Bronchial epithelial cell (primary cell): Measurements from ENCODE around the gene C19orf47. TPM values are rescaled to one million over a fixed set of nuclear protein-coding genes. Genes with fewer than 3 reads are reported as not detected.
A peak's percentile ranks its signal among the peaks of the same experiment; 100 is the strongest.

Source experiments
- DNase-seq: peaks from one replicate; pipeline ENCODE4 v3.0.0-alpha.2; 2010; ENCODE audit warnings: low read depth
- FAIRE-seq: peaks from 2 replicates; lab custom pipeline; 2011; peaks lifted over from hg19 to GRCh38; lab: Jason Lieb, UNC
- H3K27me3 ChIP-seq: 2 replicates; pipeline ENCODE4 v1.5.1; 2011; ENCODE audit warnings: low read length; ENCODE audit not compliant: control insufficient read depth, insufficient read depth
- H3K36me3 ChIP-seq: 2 replicates; pipeline ENCODE4 v1.5.1; 2011; ENCODE audit warnings: low read length; ENCODE audit not compliant: control insufficient read depth, insufficient read depth
- H3K4me3 ChIP-seq: 2 replicates; pipeline ENCODE4 v1.5.1; 2011; ENCODE audit warnings: mild to moderate bottlenecking, low read depth, low read length, control low read depth
- total RNA-seq: library from RNA; depleted of rRNA; stranded (reverse); fragments of >200 nt; gene quantifications from 2 replicates; pipeline ENCODE4 v1.2.1, GENCODE V29; 2014
- TF ChIP-seq, protein P1 (sequence below): IDR thresholded peaks from 2 replicates; pipeline ENCODE4 v1.5.1; 2011; ENCODE audit warnings: mild to moderate bottlenecking, moderate library complexity, low read length, control low read depth, inconsistent platforms; ENCODE audit not compliant: insufficient read depth, severe bottlenecking

C19orf47 gene
- total RNA-seq, 1 donor from 2014 or later = 3.7 TPM

DNA sequence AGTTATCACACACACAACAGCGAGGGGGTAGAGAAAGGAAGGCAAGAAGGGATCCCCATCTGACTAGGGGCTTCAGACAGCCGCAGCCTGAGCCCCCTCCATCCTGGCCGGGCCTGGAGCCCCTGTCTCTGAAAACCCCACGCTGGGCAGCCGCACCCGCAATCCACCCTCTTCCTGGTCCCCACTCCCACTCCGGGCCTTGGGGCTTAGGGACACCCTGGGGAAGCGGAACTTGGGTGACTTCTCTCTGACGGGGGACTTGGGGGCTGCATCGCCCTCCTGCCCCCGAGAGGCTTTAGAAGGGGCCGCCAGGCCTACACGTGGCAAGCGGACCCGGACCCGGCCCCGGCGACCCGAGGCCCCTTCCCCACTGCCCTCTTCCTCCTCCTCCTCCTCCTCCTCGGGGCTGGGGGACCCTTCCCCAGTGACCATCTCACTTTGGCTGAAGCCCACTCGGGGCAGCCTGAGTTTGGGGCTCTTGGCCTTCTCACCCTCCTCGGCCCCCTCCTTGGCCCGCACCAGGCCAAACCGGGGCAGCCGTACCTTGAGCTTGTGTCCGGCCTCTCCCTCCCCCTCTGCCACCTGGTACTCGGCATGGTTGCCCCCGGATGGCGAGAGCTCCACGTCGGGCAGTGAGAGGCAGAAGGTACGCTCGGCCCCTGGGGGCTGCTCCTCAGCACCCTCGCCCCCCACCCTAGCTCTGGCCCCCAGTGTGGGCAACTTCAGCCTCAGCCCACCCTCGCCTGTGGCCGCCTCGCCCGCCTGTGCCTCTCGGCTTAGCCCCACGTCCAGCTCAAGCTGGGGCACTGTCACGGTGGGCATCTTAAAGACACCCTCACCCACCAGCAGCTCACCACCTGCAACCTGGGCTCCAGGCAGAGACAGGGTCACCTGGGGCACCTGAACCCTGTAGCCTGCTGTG is 46.0 kb upstream of the C19orf47 start:
- no peak overlapping the region for H3K4me3 ChIP-seq
- H3K36me3 ChIP-seq = no peaks in the 10 kb centered on the region
- TF ChIP-seq, protein P1, sequence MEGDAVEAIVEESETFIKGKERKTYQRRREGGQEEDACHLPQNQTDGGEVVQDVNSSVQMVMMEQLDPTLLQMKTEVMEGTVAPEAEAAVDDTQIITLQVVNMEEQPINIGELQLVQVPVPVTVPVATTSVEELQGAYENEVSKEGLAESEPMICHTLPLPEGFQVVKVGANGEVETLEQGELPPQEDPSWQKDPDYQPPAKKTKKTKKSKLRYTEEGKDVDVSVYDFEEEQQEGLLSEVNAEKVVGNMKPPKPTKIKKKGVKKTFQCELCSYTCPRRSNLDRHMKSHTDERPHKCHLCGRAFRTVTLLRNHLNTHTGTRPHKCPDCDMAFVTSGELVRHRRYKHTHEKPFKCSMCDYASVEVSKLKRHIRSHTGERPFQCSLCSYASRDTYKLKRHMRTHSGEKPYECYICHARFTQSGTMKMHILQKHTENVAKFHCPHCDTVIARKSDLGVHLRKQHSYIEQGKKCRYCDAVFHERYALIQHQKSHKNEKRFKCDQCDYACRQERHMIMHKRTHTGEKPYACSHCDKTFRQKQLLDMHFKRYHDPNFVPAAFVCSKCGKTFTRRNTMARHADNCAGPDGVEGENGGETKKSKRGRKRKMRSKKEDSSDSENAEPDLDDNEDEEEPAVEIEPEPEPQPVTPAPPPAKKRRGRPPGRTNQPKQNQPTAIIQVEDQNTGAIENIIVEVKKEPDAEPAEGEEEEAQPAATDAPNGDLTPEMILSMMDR = no peak
- FAIRE-seq (no peak), DNase-seq (no peak)
- H3K27me3 ChIP-seq = peaks cover 1% of the 10 kb centered on the region

DNA sequence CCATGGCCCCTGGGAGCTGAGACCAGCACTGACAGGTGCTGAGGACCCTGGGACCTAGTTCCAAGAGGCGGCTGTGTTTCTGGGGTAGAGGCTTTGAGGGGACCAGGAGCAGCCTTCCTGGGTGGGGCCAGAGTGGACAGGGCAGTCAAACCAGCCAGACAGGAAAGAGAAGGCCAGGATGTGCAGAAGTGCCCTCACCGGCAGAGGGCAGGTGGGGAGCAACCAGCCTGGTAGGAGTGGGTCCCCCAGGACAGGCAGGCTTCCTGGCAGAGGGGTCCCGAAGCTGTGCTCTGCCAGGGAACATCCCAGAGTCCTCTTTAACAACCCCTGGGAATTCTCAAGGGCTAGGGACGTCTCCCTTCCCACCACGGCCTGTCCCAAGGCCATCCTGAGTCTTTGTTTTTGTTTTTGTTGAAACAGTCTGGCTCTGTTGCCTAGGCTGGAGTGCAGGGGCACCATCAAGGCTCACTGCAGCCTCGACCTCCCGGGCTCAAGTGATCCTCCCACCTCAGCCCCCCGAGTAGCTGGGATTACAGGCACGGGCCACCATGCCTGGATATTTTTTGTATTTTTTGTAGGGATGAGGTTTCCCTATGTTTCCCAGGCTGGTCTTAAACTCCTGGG is 44.8 kb upstream of the C19orf47 start:
- no peaks in the 10 kb centered on the region for H3K36me3 ChIP-seq
- no peak for FAIRE-seq

DNA sequence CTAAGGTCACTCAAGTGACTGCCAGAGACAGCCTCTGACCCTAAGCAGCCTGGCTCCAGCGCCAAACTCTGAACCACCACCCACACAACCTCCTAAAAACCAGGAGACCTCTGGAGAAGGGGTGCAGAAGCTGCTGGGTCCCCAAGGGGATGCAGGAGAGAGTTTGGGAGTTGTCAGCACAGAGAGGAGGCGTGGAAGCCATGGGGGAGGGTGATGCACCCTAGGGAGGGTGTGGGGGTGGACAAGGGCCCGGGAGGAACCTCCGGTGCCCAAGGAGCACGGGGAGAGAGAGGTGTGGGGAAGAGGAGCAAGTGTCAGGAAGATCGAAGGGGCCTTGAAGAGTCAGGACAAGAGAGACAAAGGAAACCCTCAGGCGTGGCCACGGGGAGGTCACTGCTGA is 43.9 kb upstream of the C19orf47 start:
- no peak for FAIRE-seq
- peaks cover 1% of the 10 kb centered on the region for H3K27me3 ChIP-seq
- no peaks in the 10 kb centered on the region for H3K36me3 ChIP-seq
- no peak overlapping the region for H3K4me3 ChIP-seq
- no peak for DNase-seq
- TF ChIP-seq, protein P1 = no peak

More for the DNA sequence above, 44.8 kb upstream of the C19orf47 start:
- TF ChIP-seq, protein P1 = peak; percentile 87
- Histone ChIP-seq H3K27me3 (peaks cover 1% of the 10 kb centered on the region), H3K4me3 (no peak overlapping the region)
- peak; percentile 57 for DNase-seq

DNA sequence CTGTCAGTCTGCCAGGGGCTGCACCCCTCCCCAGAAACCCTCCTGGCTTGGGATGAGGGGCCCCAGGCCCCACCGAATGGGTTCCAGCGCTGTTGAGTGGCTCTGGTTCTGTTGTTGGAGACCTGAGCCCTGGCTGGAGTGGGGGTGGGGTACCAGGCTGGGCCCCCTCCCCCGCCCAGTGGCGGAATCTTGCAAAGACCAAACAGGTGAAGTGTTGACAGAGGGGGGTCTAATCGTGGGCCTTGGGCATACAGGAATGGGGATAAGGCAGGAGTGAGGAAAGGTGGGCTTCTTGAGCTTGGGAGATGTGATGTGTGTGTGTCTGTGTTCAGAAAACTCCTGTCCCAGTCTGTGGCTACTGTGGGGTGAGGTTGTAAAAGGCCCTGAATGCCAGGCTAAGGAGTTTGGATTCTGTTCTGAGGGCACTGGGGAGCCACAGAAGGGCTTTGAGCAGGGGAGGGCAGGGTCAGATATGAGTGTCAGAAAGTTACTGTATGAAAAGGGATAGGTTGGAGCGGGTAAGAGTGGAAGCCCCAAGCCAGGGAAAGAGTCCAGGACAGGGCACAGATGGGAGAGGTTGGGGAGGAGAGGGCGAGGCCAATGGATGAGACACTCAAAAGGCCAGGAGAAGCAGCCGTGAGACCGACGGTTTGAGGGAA is 42.0 kb upstream of the C19orf47 start, which contains the start of gene HIPK4:
HIPK4 (minus strand) TSS at position 98 of the 659 bp plus-strand sequence. CDS start 279 bp downstream, outside the sequence.
- DNase-seq = no peak
- Histone ChIP-seq H3K27me3 (no peaks in the 10 kb centered on the region), H3K4me3 (no peak within 1 kb of the TSS), H3K36me3 (no peaks in the 10 kb centered on the region)
- no peak for FAIRE-seq
- TF ChIP-seq, protein P1 = no peak

DNA sequence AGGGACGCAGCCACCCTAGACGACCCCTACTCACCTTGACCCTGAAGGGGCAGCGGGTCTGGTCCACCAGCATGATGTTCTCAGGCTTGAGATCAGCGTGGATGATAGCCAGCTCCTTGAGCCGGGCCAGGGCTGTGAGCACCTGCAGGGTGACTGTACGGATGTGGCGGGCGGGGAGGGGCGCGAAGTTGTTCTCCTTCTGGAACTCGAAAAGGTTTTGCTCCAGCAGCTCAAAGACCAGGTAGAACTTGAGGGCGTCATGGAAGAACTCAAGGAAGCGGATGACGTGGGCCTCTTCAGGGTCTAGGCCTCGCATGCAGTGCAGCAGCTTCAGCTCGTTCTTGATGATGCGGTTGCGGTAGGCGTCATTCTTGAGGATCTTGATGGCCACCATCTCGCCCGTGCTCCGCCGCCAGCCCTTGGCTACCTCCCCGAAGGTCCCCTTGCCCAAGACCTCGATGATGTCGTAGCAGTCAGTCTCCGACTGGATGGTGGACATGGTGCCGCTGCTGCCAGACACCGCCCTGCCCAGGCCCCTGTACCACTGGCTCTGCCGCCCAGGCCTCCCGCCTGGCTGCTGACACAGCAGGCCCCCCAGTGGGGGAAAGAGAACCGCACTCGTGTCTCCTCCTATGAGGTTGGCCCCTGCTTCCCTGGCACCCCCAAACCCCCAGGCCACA is 41.3 kb upstream of the C19orf47 start:
- DNase-seq = no peak
- no peak for FAIRE-seq

More for the DNA sequence above, 41.3 kb upstream of the C19orf47 start:
- H3K27me3 ChIP-seq = no peaks in the 10 kb centered on the region
- no peaks in the 10 kb centered on the region for H3K36me3 ChIP-seq
- TF ChIP-seq, protein P1 = no peak
- no peak overlapping the region for H3K4me3 ChIP-seq
